ENCODE data around the gene TLE6. TPM values are rescaled to one million over a fixed set of nuclear protein-coding genes. Genes with fewer than 3 reads are reported as not detected.
"Not testable (repeated sequence)": the region's sequence is repeated elsewhere in the genome, so short reads cannot be mapped to it uniquely, and the experiment has no call there.

Gene TLE6
- total RNA-seq, 1 donor from 2014 or later = 3.8 TPM

- no peaks in the 10 kb centered on the region for H3K36me3 Mint-ChIP-seq
- H3K4me3 Mint-ChIP-seq = peak overlapping the region; percentile 93
- H3K4me1 Mint-ChIP-seq (ENCODE audit: unreplicated experiment) = peaks cover 24% of the 10 kb centered on the region
- H3K27me3 Mint-ChIP-seq = peaks cover 41% of the 10 kb centered on the region
- TF ChIP-seq CTCF (conservative IDR thresholded peaks at IDR 0.05) = no peak
- DNase-seq (ENCODE audit: extremely low spot score, unreplicated experiment) = no peak
- peak overlapping the region; percentile 96 for H3K27ac Mint-ChIP-seq
- no peaks in the 10 kb centered on the region for H3K9me3 Mint-ChIP-seq
These were observed 56.4 kb downstream of the TLE6 start for GRCh38 chr19:3033595-3034405.

- Mint-ChIP-seq H3K4me3 (peak overlapping the region; percentile 93), H3K27ac (peak overlapping the region; percentile 96), H3K9me3 (no peaks in the 10 kb centered on the region), H3K4me1 (ENCODE audit: unreplicated experiment) (peaks cover 26% of the 10 kb centered on the region), H3K36me3 (no peaks in the 10 kb centered on the region), H3K27me3 (peaks cover 41% of the 10 kb centered on the region)
- DNase-seq (ENCODE audit: extremely low spot score, unreplicated experiment) = no peak
- TF ChIP-seq CTCF (conservative IDR thresholded peaks at IDR 0.05) = no peak
These were observed 57.0 kb downstream of the TLE6 start for GRCh38 chr19:3034406-3034655.

- peak overlapping the region; percentile 93 for H3K4me3 Mint-ChIP-seq
- peaks cover 40% of the 10 kb centered on the region for H3K27me3 Mint-ChIP-seq
- no peaks in the 10 kb centered on the region for H3K36me3 Mint-ChIP-seq
- no peaks in the 10 kb centered on the region for H3K9me3 Mint-ChIP-seq
- H3K4me1 Mint-ChIP-seq (ENCODE audit: unreplicated experiment) = peaks cover 32% of the 10 kb centered on the region
- DNase-seq (ENCODE audit: extremely low spot score, unreplicated experiment) = no peak
- H3K27ac Mint-ChIP-seq = peak overlapping the region; percentile 96
- no peak for TF ChIP-seq CTCF (conservative IDR thresholded peaks at IDR 0.05)
These were observed 57.5 kb downstream of the TLE6 start for GRCh38 chr19:3034656-3035541.

GRCh38 chr19:3035542-3036118 lies 58.3 kb downstream of the TLE6 start:
- Mint-ChIP-seq H3K27ac (peak overlapping the region; percentile 96), H3K36me3 (no peaks in the 10 kb centered on the region), H3K9me3 (no peaks in the 10 kb centered on the region), H3K4me3 (peak overlapping the region; percentile 93), H3K27me3 (peaks cover 34% of the 10 kb centered on the region), H3K4me1 (ENCODE audit: unreplicated experiment) (peaks cover 36% of the 10 kb centered on the region)
- peak; percentile 98 for DNase-seq (ENCODE audit: extremely low spot score, unreplicated experiment)
- no peak for TF ChIP-seq CTCF (conservative IDR thresholded peaks at IDR 0.05)

- Mint-ChIP-seq H3K9me3 (no peaks in the 10 kb centered on the region), H3K36me3 (no peaks in the 10 kb centered on the region), H3K4me3 (peak overlapping the region; percentile 93), H3K4me1 (ENCODE audit: unreplicated experiment) (peaks cover 35% of the 10 kb centered on the region), H3K27ac (peak overlapping the region; percentile 96), H3K27me3 (peaks cover 28% of the 10 kb centered on the region)
- no peak for TF ChIP-seq CTCF (conservative IDR thresholded peaks at IDR 0.05)
- peak; percentile 95 for DNase-seq (ENCODE audit: extremely low spot score, unreplicated experiment)
These were observed 59.0 kb downstream of the TLE6 start for GRCh38 chr19:3036119-3036976.

- peak overlapping the region; percentile 96 for H3K27ac Mint-ChIP-seq
- peak overlapping the region; percentile 93 for H3K4me3 Mint-ChIP-seq
- not testable (repeated sequence) for H3K36me3 Mint-ChIP-seq; H3K9me3 Mint-ChIP-seq; DNase-seq (ENCODE audit: extremely low spot score, unreplicated experiment)
- peaks cover 22% of the 10 kb centered on the region for H3K27me3 Mint-ChIP-seq
- H3K4me1 Mint-ChIP-seq (ENCODE audit: unreplicated experiment) = peaks cover 37% of the 10 kb centered on the region
These were observed 59.7 kb downstream of the TLE6 start for GRCh38 chr19:3036977-3037544.
